GM19351 (cell line): ENCODE measurements around the gene MTA1.
A peak's percentile ranks its signal among the peaks of the same experiment; 100 is the strongest.

Experiments
- ATAC-seq: cut with Tn5 transposase; IDR thresholded peaks from one replicate; pipeline ENCODE4 v1.9.1; 2021; ENCODE audit warnings: mild to moderate bottlenecking, moderate library complexity; ENCODE audit not compliant: unreplicated experiment

Gene MTA1

GRCh38 chr14:105473677-105474482 is 54.3 kb downstream of the MTA1 start:
- ATAC-seq, result no peak

GRCh38 chr14:105474483-105475268 is 55.0 kb downstream of the MTA1 start, which contains the start of gene CRIP2:
TSS of gene CRIP2 (plus strand) at chr14:105474821. CDS start at chr14:105474863, 42 bp downstream.
- ATAC-seq, result no peak

- no peak for ATAC-seq
These were observed 55.9 kb downstream of the MTA1 start for GRCh38 chr14:105475269-105476096.

GRCh38 chr14:105476097-105476830 is 56.6 kb downstream of the MTA1 start:
- no peak for ATAC-seq

- ATAC-seq, result no peak
These were observed 57.4 kb downstream of the MTA1 start for GRCh38 chr14:105476831-105477659.

GRCh38 chr14:105477660-105478397 is 58.2 kb downstream of the MTA1 start:
- ATAC-seq, result no peak

GRCh38 chr14:105478398-105479251 is 59.0 kb downstream of the MTA1 start:
- no peak for ATAC-seq

- no peak for ATAC-seq
These were observed 60.0 kb downstream of the MTA1 start for GRCh38 chr14:105479431-105480158.

- ATAC-seq, result no peak
These were observed 60.6 kb downstream of the MTA1 start for GRCh38 chr14:105480199-105480746.

GRCh38 chr14:105480807-105481801 is 61.5 kb downstream of the MTA1 start:
- peak; percentile 55 for ATAC-seq

- ATAC-seq, result peak; percentile 62
These were observed 62.3 kb downstream of the MTA1 start for GRCh38 chr14:105481886-105482457.

GRCh38 chr14:105482486-105483110 is 63.0 kb downstream of the MTA1 start:
- no peak for ATAC-seq

GRCh38 chr14:105483300-105484068 is 63.9 kb downstream of the MTA1 start:
- ATAC-seq, result no peak
